Left cardiac atrium (tissue), 4 donors: ENCODE measurements around the gene TENT4A. TPM values are rescaled to one million over a fixed set of nuclear protein-coding genes. Genes with fewer than 3 reads are reported as not detected.

ENCODE experiments used
- ATAC-seq, 2 donors: fragments of 200-7000 bp; cut with Tn5 transposase; one replicate each; pipeline ENCODE4 v1.9.1; 2020; ENCODE audit warnings: mild to moderate bottlenecking in 2 of 2, moderate library complexity in 2 of 2
- DNase-seq: peaks from one replicate; pipeline ENCODE4 v3.0.0-alpha.2; 2020
- intact Hi-C, 2 donors: fragments of 100-400 bp; cut with DNase I; formaldehyde crosslinking; loops; one replicate each; pipeline versions ENCODE4 v1.14.1 to v1.15.1; 2022 to 2023
- total RNA-seq, 2 donors: library from RNA; stranded (reverse); fragmentation: NEBNext Ultra II Directional; extraction: Animal tissue kit (Norgen Biotek cat#: 25700); gene quantifications; one replicate each; pipeline ENCODE4 v1.2.1, GENCODE V29; 2021
- donor health status: DM: no; HTN: yes; CAD: no.
- donor health status: DM: no; HTN: yes; CAD: no; lungs with severe emphysema.
- donor health status: DM: yes; HTN: yes; CAD: no.
- donor health status: Dilated cardiomyopathy.

Gene TENT4A
- total RNA-seq, 2 donors from 2014 or later = 12.1 to 14.8 TPM

- DNase-seq (no peak), ATAC-seq (no peak)
- intact Hi-C loops = no loop called here
Observed at GRCh38 chr5:6774721-6775204, 61.5 kb downstream of the TENT4A start.

GRCh38 chr5:6775571-6775970, 62.3 kb downstream of the TENT4A start:
- DNase-seq = no peak
- no peak for ATAC-seq
- intact Hi-C loops = no loop called here

GRCh38 chr5:6780802-6781391, 67.7 kb downstream of the TENT4A start:
- intact Hi-C loops = no loop called here
- ATAC-seq = no peak
- DNase-seq = no peak

- no peak for ATAC-seq
- intact Hi-C loops = no loop called here
- DNase-seq = no peak
Observed at GRCh38 chr5:6781716-6782115, 68.5 kb downstream of the TENT4A start.

GRCh38 chr5:6783787-6784186, 70.6 kb downstream of the TENT4A start:
- intact Hi-C loops = no loop called here
- no peak for ATAC-seq
- no peak for DNase-seq

- intact Hi-C loops = no loop called here
- no peak for DNase-seq
- ATAC-seq = no peak
Observed at GRCh38 chr5:6784481-6784880, 71.2 kb downstream of the TENT4A start.

GRCh38 chr5:6785161-6785860, 72.1 kb downstream of the TENT4A start:
- ATAC-seq = no peak
- no peak for DNase-seq
- intact Hi-C loops = no loop called here

- intact Hi-C loops = no loop called here
- no peak for ATAC-seq
- no peak for DNase-seq
Observed at GRCh38 chr5:6785861-6786180, 72.6 kb downstream of the TENT4A start.

GRCh38 chr5:6786786-6787495, 73.7 kb downstream of the TENT4A start:
- intact Hi-C loops = no loop called here
- DNase-seq (no peak), ATAC-seq (peak in 1 of 2 donors; percentile 54)

- ATAC-seq = no peak
- intact Hi-C loops = no loop called here
- DNase-seq = no peak
Observed at GRCh38 chr5:6787941-6788340, 74.7 kb downstream of the TENT4A start.

- DNase-seq (no peak), ATAC-seq (no peak)
- intact Hi-C loops = no loop called here
Observed at GRCh38 chr5:6788439-6788838, 75.2 kb downstream of the TENT4A start.

- intact Hi-C loops = no loop called here
- no peak for DNase-seq
- ATAC-seq = peak; percentile 63 to 76
Observed at GRCh38 chr5:6788956-6789649, 75.9 kb downstream of the TENT4A start.

GRCh38 chr5:6790346-6790865, 77.2 kb downstream of the TENT4A start:
- no peak for ATAC-seq
- DNase-seq = no peak
- intact Hi-C loops = no loop called here

GRCh38 chr5:6791031-6791430, 77.8 kb downstream of the TENT4A start:
- ATAC-seq (no peak), DNase-seq (no peak)
- intact Hi-C loops = no loop called here

GRCh38 chr5:6792376-6792775, 79.1 kb downstream of the TENT4A start:
- ATAC-seq = no peak

GRCh38 chr5:6792911-6793471, 79.8 kb downstream of the TENT4A start:
- no peak for DNase-seq
- intact Hi-C loops = no loop called here
- no peak for ATAC-seq

More at GRCh38 chr5:6792376-6792775, 79.1 kb downstream of the TENT4A start:
- intact Hi-C loops = no loop called here
- DNase-seq = no peak

- intact Hi-C loops = no loop called here
- no peak for DNase-seq
- no peak for ATAC-seq
Observed at GRCh38 chr5:6801236-6801635, 88.0 kb downstream of the TENT4A start.

- ATAC-seq (no peak), DNase-seq (no peak)
- intact Hi-C loops = no loop called here
Observed at GRCh38 chr5:6803981-6804550, 90.8 kb downstream of the TENT4A start.
